ENCODE measurements around the gene MYLK2.

DNA sequence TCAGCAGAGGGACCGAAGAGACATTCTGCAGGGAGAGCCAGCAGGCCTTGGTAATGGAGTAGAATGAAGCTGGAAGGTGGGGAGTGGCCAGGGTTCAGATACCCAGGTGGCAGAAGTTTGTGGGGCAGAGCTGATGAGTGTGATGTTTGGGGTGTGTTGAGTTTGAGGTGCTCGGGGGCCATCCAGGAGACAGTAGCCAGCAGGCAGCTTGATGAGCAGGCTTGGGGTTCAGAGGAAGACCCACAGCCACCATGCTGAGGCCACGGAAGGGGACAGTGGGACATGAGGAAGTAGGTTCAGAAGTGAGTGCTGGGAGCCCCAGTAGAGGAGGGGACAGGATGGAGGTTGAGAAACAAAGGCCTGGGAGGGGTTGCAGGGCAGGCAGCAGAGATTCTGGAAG lies 37.4 kb downstream of the MYLK2 start:
- TF ChIP-seq EP300 (IDR thresholded peaks at IDR 0.05) = no peak
- TF ChIP-seq, protein P1, sequence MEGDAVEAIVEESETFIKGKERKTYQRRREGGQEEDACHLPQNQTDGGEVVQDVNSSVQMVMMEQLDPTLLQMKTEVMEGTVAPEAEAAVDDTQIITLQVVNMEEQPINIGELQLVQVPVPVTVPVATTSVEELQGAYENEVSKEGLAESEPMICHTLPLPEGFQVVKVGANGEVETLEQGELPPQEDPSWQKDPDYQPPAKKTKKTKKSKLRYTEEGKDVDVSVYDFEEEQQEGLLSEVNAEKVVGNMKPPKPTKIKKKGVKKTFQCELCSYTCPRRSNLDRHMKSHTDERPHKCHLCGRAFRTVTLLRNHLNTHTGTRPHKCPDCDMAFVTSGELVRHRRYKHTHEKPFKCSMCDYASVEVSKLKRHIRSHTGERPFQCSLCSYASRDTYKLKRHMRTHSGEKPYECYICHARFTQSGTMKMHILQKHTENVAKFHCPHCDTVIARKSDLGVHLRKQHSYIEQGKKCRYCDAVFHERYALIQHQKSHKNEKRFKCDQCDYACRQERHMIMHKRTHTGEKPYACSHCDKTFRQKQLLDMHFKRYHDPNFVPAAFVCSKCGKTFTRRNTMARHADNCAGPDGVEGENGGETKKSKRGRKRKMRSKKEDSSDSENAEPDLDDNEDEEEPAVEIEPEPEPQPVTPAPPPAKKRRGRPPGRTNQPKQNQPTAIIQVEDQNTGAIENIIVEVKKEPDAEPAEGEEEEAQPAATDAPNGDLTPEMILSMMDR (IDR thresholded peaks at IDR 0.05) = no peak

Measured in esophagus muscularis mucosa (tissue), 3 donors.